HG03565 (cell line): ENCODE data around the gene SIVA1.

Experiments
- ATAC-seq: cut with Tn5 transposase; IDR thresholded peaks from one replicate; pipeline ENCODE4 v1.9.1; 2021; ENCODE audit warnings: mild to moderate bottlenecking, moderate library complexity; ENCODE audit not compliant: unreplicated experiment

The SIVA1 gene

DNA sequence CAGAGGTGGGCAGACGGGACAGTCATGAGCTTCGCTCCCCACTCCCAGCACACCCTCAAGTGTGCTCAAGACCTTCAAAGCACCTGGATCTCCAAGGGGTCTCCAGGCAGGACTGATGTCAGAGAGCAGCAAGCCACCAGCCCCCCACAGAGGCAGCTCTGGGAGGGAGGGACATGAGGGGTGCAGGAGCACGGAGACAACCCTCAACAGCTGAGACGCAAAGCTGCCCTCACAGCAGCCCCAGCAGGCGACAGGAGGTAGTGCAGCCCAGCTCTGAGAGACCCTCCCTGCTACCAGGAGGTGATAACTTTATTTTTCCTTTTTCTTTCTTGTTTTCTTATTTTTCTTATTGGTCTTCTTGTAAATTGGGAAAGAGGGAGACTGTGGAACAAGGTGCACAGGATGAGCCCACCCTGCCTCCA, 17.9 kb downstream of the SIVA1 start:
- no peak for ATAC-seq

GRCh38 chr14:104771374-104771773, 18.4 kb downstream of the SIVA1 start:
- no peak for ATAC-seq

DNA sequence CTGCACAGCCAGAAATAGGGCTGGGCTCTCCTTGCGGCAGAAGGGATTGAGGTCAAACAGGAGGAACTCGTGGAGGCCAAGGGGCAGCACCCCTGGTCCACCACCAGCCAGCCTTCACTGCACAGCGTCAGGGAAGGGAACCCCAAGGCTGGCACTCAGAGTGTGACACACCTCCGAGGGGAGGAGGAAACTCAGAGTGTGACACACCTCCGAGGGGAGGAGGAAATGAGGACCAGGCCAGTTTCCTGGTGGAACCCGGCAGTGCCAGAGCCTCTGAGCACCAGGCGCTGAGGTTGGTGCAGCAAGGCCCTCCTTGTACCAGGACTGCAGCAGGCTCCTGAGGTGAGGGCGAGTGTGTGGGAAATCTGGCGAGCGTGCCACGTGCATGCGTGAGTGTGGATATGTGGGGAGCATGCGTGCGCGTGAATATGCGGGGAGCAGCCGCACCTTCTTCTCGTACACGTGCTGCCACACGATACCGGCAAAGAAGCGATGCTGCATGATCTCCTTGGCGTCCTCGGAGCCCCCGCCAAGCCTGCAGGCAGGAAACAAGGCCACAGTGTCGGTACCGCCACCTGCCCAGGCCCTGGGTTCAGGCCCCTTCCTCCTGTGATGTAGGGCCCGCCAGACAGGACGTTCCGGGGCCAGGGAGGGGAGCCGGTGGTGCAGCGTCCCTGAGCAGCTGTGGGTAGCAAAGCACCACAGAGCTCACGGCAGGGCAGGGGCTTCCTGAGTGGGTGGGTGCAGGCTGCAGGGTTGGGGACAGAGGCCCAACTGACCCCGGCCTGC, 19.2 kb downstream of the SIVA1 start:
- no peak for ATAC-seq

DNA sequence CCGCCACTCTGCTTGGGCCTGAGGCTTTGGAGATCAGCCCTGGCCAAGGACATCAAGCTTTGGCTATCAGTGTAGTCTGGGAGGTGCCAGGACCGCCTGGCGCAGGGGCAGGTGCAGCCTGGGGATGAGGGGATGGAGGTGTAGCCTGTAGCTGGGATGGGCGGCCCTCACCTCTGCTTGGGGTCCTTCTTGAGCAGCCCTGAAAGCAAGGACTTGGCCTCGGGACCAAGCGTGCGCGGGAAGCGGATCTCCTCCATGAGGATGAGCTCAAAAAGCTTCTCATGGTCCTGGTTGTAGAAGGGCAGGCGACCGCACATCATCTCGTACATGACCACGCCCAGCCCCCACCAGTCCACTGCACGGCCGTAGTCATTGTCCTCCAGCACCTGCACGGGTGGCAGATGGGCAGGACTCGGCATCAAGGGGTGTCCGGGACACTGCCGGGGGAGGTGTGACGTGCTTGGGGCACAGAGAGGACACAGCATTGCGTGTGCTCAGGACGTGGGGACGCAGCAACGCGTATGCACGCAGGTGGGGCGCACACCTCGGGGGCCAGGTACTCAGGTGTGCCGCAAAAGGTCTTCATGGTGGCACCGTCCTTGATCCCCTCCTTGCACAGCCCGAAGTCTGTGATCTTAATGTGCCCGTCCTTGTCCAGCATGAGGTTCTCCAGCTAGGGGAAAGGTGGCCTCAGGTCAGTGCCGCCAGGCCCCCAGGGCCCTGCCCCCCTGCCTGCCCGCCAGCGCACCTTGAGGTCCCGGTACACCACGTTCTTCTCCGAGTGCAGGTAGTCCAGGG, 20.0 kb downstream of the SIVA1 start:
- no peak for ATAC-seq

DNA sequence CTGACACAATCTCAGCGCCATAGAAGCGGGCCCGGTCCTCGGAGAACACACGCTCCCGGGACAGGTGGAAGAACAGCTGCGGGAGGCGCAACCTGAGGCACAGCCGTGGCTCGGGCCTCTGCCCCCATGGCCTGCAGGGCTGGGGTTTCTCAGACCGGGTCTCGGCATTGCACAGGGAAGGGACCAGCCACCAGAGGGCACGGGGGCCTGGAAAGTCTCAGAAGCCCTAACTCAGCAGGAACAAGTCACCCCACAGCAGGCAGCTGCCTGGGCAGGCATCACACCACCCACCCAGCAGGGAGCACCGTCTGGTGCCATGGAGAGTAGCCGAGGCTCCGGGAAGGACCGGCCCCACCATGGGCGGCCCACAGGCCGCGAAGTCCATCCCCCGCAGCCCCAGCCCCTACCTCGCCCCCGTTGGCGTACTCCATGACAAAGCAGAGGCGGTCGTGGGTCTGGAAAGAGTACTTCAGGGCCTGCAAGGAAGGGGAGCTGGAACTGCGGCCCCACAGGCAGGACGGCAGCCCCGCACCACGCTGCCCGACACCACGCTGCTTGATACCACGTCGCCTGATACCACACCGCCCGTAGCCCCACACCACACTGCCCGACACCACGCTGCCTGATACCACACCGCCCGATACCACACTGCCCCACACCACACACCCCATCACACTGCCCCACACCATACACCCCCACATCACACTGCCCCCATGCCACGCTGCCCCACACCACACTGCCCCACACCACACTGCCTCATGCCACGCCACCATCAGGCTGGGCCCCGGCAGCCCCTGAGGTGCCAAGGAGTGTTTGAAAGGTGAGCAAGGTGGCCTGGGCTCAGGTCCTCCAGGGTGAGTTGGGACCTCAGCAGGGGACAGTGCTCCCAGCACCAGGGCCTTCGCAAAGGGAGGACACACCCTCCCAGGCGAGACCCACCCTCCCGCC, 20.8 kb downstream of the SIVA1 start:
- no peak for ATAC-seq

GRCh38 chr14:104774453-104775072, 21.6 kb downstream of the SIVA1 start:
- ATAC-seq = no peak

- ATAC-seq = no peak
Measured at GRCh38 chr14:104775073-104775489, 22.1 kb downstream of the SIVA1 start.

GRCh38 chr14:104776481-104776880, 23.5 kb downstream of the SIVA1 start:
- ATAC-seq = no peak

DNA sequence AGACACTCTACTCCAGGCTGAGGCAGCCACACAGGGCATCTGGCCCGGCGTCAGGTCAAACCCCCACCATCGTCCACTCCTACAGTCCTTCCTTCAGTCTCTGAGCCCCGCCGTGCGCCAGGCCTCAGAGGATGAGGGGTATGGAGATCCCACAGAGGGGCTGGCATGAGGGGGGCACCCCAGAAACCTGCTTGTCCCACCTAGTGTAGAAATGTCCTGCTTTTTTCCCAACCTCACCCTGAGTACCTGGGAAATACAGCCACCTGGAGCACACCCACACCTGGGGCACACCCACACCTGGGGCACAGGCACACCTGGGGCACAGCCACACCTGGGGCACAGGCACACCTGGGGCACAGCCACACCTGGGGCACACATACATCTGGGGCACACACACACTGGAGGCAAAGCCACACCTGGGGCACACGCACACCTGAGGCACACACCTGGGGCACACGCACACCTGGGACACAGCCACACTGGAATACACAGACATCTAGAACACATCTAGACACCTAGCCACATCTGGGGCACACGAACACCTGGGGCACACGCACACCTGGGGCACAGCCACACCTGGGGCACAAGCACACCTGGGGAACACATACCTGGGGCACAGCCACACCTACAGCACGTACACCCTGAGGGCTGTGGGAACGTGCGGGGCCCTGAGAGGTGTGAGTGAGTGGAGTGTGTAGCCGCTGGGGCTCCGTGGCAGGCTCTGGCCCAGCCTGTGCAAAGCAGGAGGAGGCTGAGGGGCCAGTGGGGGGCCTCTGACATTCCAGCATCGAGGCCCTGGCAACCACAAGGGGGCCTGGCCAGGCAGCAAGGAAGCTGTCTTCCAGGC, 24.2 kb downstream of the SIVA1 start:
- no peak for ATAC-seq

DNA sequence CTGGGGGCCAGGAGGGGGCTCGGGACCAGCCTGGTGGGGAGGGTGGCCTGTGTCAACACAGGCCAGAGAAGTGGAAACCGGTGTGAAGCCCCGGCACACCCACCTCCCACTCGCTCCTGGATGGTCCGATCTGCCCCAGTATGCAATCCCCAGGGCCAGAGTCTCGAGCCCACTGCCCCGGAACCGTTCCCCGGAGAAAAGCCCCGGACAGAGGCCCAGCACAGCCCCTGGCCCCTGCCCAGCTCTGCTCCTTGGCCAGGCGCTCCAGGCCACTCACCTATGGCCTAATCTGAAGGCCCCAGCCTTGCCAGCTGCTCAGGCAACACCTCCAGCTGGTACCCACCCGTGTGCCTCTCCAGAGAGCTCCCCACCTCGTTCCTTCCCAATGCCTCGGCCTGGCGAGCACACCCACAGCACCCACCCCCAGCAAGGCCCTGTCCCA, 24.9 kb downstream of the SIVA1 start:
- no peak for ATAC-seq

DNA sequence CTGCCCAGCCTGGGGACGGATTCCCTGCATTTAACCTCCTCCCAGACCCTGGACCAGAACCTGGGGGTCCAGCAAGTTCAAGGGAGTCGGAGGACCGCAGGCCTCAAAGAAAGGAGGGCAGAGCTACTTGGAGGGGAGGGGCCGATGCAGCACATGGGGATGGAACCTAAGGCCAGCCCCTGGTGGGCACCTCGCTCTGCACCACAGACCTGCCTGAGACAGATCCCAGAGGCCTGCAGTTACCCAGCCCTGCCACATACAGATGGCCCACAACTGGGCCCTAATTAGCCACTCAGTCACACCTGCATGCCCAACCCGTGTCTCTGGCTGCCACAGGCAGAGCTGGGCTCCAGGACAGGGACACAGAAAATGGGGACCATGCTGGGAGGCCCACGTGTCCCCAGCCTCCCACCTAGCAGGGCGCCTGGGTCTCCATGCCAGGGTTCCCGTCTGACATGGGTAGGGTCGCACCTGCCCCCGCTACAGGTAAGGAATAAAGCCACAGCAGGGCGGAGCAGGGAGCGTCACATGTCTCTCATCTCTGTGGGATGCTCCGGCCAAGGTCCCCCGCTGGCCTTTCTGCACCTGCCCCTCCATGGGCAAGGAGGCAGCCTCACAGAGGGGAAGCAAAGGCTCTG, 25.9 kb downstream of the SIVA1 start:
- ATAC-seq = no peak

GRCh38 chr14:104779776-104780512, 27.0 kb downstream of the SIVA1 start:
- no peak for ATAC-seq

DNA sequence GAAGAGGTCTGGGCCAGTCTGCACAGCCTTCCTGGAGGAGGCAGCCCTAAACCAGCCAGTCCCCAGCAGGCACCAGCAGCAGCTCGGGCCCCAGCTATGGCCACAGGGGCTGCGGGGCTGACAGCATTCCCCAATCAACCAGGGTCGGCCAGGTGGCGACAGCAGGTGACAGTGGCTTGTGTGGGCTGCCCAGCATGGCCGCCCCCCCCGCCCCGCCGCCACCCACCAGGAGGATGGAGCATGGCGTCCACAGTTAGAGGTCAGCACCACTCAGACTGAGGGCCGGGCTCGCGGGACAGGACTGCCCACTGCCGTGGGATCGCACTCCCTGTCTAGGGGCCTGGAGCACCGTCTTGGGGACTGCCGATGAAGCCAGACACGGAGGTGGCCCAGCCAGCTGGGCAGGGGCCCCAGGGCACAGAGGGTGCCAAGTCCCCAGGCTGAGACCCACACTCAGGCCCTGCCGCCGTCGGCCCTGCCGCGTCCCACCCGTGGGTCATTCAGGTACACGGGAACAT, 27.6 kb downstream of the SIVA1 start:
- no peak for ATAC-seq

GRCh38 chr14:104781271-104782077, 28.5 kb downstream of the SIVA1 start:
- no peak for ATAC-seq

GRCh38 chr14:104782086-104782807, 29.3 kb downstream of the SIVA1 start:
- ATAC-seq = no peak

DNA sequence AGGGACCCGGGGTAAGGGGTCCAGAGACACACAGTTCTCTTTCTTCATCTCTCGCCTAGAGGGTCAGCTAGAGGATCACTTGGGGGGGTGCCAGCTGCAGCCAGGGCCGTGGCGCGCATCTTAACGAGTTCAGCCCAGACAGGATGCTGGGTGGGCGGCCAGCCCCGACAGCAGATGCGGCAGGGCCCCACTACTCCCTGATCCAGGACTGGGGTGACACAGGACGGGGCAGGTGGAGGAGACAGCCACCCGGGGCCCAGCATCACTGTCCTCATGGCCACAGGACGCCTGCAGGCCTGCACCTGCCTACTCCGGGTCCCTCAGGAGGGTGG, 29.8 kb downstream of the SIVA1 start:
- ATAC-seq = no peak
